Glomerular endothelial cell (primary cell): ENCODE measurements around the gene PLEKHG5. TPM values are rescaled to one million over a fixed set of nuclear protein-coding genes. Genes with fewer than 3 reads are reported as not detected.

Experiments
- DNase-seq: peaks from one replicate; pipeline ENCODE4 v3.0.0-alpha.2; 2011; ENCODE audit warnings: low read depth, low spot score; ENCODE audit errors: extremely low read depth
- total RNA-seq: library from RNA; depleted of rRNA; stranded (reverse); fragments of >200 nt; gene quantifications from 2 replicates; pipeline ENCODE4 v1.2.3, GENCODE V29; 2015

PLEKHG5 gene
- total RNA-seq, 1 donor from 2014 or later, result 63.7 TPM

GRCh38 chr1:6427441-6428390 lies 63.8 kb downstream of the PLEKHG5 start:
- no peak for DNase-seq

- DNase-seq, result no peak
Measured at GRCh38 chr1:6426972-6427350, 64.5 kb downstream of the PLEKHG5 start.

- no peak for DNase-seq
Measured at GRCh38 chr1:6426277-6426971, 65.0 kb downstream of the PLEKHG5 start.

- DNase-seq, result no peak
Measured at GRCh38 chr1:6425658-6426057, 65.8 kb downstream of the PLEKHG5 start.

GRCh38 chr1:6424619-6425593 lies 66.6 kb downstream of the PLEKHG5 start, which contains the start of gene ESPN:
Gene ESPN (plus strand): TSS chr1:6424776. CDS start chr1:6424956, 180 bp downstream.
- no peak for DNase-seq

- no peak for DNase-seq
Measured at GRCh38 chr1:6424000-6424565, 67.4 kb downstream of the PLEKHG5 start.

- DNase-seq, result no peak
Measured at GRCh38 chr1:6423321-6423999, 68.0 kb downstream of the PLEKHG5 start.

- DNase-seq, result no peak
Measured at GRCh38 chr1:6421266-6421665, 70.2 kb downstream of the PLEKHG5 start.

GRCh38 chr1:6420454-6421042 lies 70.9 kb downstream of the PLEKHG5 start:
- DNase-seq, result no peak

GRCh38 chr1:6419804-6420453 lies 71.5 kb downstream of the PLEKHG5 start, which contains the start of gene HES2:
Gene HES2 (minus strand): TSS chr1:6419919. CDS start chr1:6419820, 99 bp downstream.
- DNase-seq, result no peak

- DNase-seq, result no peak
Measured at GRCh38 chr1:6419397-6419803, 72.1 kb downstream of the PLEKHG5 start.

- no peak for DNase-seq
Measured at GRCh38 chr1:6418668-6419396, 72.6 kb downstream of the PLEKHG5 start.

GRCh38 chr1:6417961-6418667 lies 73.4 kb downstream of the PLEKHG5 start:
- no peak for DNase-seq
